Hypothalamus (tissue), 51 donors: ENCODE results near the gene AXDND1.
"Not testable (repeated sequence)": the region's sequence is repeated elsewhere in the genome, so short reads cannot be mapped to it uniquely, and the experiment has no call there.

Experiments used
- DNase-seq, 51 donors: peaks; one replicate each; lab custom pipeline; 2025; lab: John Stamatoyannopoulos, UW

Gene AXDND1

DNA sequence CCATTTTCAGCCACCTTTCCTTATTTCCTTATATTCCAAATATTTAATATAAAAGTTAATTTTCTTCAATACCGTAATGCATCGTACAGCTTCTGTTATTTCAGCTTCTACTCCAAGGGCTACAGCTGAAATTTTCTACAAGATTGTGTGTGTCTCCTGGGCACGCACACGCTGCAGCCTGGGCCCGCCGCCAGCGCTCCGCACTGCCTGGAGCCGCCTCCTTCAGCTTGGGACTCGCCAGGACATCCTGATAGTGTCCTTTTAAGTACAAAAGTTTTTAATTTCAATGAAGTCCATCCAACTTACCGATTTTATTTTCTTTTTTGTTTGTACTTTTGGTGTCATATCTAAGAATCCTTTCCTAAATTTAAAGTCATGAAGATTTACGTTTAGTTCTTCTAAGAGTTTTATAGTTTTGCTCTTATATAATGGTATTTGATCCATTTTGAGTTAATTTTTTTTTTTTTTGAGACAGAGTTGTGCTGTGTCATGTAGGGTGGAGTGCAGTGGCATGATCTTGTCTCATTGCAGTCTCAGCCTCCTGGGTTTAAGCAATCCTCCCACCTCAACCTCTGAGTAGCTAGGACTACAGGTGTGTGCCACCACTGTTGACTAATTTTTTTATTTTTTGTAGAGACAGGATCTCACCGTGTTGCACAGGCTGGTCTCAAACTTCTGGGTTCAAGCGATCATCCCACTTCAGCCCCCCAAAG lies 82.8 kb downstream of the AXDND1 start:
- peak in 7 of 51 donors; percentile 1 to 15 (median 3) for DNase-seq

DNA sequence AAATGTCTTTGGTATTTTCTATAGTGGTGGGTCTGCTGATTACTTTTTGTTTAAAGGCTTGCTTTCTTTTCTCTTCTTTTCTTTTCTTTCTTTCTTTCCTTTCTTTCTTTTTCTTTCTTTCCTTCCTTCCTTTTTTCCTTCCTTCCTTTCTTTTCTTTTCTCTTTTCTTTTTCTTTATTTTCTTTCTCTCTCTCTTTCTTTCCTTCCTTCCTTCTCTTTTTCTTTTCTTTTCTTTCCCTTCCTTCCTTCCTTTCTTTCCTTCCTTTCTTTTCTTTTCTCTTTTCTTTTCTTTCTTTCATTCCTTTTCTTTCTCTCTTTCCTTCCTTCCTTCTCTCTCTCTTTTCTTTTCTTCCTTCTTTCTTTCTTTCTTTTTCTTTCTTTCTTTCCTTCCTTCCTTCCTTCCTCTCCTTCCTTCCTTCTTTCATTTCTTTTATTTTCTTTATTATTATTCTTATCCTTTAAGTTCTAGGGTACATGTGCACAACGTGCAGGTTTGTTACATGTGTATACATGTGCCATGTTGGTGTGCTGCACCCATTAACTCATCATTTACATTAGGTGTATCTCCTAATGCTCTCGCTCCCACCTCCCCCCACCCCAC lies 93.9 kb downstream of the AXDND1 start:
- DNase-seq: not testable (repeated sequence)

DNA sequence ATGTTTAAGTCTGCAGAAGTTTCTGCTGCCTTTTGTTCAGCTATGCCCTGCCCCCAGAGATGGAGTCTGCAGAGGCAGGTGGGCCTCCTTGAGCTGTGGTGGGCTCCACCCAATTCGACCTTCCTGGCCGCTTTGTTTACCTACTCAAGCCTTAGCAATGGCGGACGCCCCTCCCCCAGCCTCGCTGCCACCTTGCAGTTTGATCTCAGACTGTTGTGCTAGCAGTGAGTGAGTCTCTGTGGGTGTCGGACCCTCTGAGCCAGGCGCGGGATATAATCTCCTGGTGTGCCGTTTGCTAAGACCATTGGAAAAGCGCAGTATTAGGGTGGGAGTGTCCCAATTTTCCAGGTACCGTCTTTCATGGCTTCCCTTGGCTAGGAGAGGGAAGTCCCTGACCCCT lies 99.9 kb downstream of the AXDND1 start:
- DNase-seq: not testable (repeated sequence)

DNA sequence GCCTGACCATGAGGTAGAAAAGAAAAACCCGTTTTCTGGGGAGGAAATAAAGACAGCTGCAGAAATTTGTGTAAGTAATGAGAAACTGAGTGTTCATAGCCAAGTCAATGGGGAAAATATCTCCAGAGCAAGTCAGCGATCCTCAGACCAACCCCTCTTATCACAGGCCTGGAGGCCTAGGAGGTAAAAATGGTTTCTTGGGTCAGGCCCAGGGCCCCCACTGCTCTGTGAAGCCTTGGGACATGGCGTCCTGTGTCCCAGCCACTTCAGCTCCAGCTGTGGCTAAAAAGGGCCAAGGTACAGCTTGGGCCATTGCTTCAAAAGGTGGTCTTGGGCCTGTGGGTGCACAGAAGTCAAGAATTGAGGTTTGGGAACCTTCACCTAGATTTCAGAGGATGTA lies 108.9 kb downstream of the AXDND1 start:
- no peak for DNase-seq

DNA sequence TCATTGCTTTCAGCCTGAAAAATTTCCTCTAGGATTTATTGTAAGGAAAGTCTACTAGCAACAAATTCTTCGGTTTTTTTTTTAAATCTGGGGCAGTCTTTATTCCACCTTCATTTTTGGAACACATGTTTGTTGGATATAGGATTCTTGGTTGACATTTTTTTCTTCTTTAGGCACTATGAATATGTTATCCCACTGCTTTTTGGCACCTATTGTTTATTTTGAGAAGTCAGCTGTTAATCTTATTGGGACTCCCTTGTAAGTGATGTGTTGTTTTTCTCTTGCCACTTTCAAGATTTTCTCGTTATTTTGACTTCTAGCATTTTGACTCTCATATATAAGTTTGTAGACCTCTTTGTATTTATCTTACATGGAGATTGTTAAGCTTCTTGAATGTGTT lies 110.7 kb downstream of the AXDND1 start:
- no peak for DNase-seq

DNA sequence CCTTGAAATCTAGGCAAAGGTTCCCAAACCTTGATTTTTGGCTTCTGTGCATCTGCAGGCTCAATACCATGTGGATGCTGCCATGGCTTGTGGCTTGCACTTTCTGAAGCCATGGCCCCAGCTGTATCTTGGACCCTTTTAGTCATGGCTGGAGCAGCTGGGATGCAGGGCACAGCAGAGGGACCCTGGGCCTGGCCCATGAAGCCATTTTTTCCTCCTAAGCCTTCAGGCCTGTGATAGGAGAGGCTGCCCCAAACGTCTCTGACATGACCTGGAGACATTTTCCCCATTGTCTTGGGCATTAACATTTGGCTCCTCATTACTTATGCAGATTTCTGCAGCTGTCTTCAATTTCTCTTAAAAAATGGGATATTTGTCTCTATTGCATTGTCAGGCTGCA lies 112.6 kb downstream of the AXDND1 start:
- no peak for DNase-seq

DNA sequence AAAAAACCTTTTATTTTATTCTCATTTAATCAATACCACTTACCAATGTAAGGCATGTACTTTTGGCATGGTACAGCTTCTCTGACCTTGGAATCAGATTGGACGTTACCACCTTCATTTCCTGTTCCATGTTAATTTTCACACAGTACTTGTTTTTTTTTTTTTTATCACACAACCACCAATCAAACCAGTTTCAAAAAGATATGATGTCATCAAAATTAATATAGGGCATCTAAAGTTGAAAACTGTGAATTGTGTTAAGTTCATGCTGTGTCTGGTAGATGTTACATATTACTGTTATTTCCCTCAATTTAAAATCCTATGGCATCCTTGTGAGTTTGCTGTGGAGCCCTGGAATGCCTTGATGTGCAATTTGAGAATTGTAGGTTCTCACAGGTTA lies 124.8 kb downstream of the AXDND1 start:
- DNase-seq: no peak

DNA sequence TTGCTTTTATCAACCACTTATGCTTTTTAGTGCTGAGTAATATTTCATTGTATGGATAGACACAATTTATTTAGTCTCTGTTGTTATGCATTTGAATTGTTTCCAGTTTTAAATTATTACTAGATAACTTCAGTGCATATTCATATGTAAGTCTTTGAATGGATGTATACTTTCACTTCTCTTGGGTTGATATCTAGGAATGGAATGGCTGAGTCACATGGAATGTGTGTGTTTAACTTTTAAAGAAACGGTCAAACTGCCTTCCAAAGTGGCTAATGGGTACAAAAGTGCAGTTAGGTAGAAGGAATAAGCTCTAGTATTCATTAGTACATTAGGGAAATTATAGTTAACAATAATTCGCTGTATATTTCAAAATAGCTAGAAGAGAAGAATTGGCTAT lies 127.6 kb downstream of the AXDND1 start:
- DNase-seq: no peak

DNA sequence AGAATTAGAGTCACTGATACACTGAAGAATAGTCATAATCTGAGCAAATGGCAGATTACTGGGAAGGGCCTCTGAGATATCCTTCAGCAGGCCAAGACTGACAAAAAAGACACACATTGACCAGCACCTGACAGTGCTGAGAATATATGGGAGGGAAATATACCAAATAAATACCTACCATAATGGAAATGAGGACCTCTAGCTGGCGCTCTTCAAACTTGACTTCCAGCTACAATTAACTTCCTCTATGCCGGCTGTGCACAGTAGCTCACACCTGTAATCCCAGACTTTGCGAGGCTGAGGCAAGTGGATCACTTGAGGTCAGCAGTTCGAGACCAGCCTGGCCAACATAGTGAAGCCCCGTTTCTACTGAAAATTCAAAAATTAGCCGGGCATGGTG lies 140.4 kb downstream of the AXDND1 start:
- DNase-seq: no peak

DNA sequence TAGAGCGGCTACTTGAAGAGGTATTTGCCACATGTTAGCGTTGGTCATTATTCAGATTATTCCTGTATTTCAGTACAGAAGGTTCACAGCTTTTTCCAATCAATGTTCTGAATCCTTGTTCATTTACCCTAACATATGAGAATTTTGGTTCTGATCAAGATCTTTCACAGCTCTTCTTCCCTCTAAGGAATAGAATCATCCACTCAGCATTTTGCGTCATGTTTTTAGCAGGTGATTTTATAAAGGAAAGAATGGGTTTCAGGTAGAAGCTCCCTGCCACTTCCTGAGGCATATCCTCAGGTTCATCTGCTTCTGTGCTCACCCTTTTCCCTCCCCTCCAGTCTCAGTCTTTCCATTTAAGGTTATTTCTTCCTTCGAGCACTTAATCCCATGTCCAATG lies 143.6 kb downstream of the AXDND1 start:
- no peak for DNase-seq

DNA sequence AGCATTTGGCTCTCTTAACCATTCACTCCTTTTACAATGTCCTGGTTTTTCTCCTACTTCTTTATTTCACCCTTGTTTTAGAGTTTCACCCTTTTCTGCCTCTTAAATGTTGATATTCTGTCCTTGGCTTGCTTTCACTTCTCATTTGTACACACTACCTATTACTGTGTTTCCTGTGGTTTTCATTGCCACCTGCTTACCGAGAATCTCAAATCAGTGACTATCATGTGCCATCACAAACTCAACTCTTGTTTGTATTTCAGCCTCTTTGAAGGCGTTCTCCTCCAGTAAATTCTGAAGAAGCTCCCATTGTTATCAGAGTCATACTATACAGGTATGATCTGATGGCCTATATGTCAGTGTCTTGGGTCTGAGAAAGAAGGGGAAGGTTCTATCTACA lies 144.3 kb downstream of the AXDND1 start:
- no peak for DNase-seq

DNA sequence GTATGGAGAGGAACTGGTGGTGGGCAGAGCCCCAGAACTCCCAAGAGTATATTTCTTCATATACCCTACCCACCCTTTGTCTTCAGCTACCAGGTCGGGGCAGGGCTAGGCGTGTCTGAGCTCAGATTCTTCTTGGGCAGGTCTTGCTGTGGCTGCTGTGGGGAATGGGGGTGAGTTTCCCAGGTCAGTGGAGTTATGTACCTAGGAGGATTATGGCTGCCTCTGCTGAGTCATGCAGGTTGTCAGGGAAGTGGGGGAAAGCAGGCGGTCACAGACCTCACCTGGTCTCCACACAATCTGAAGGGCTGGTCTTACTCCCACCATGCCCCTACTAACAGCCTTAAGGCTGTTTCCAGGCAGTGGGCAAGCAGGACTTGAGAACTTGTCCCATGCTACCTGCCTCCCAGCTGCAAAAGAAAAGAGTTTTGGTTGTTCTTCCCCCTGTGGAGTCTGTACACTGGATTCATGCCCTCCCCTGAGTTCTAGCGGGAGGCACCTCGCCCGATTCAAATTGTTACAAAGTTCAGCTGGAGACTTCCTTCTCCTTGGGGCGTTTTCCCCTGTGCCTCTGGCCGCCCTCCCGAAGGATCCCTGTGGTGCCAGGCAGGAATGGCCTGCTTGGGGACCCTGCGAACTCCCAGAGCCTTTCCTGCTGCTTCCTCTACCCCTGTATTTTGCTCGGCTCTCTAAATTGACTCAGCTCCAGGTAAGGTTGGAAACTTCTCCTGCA lies 151.4 kb downstream of the AXDND1 start:
- DNase-seq: no peak

DNA sequence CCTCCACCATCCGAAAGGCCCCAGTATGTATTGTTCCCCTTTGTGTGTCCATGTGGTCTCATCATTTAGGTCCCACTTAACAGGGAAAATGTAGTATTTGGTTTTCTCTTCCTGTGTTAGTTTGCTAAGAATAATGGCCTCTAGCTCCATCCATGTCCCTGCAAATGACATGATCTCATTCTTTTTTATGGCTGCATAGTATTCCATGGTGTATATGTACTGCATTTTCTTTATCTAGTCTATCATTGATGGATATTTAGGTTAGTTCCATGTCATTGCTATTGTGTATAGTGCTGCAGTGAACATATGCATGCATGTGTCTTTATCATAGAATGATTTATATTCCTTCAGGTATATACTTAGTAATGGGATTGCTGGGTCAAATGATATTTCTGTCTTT lies 152.8 kb downstream of the AXDND1 start:
- DNase-seq: not testable (repeated sequence)

DNA sequence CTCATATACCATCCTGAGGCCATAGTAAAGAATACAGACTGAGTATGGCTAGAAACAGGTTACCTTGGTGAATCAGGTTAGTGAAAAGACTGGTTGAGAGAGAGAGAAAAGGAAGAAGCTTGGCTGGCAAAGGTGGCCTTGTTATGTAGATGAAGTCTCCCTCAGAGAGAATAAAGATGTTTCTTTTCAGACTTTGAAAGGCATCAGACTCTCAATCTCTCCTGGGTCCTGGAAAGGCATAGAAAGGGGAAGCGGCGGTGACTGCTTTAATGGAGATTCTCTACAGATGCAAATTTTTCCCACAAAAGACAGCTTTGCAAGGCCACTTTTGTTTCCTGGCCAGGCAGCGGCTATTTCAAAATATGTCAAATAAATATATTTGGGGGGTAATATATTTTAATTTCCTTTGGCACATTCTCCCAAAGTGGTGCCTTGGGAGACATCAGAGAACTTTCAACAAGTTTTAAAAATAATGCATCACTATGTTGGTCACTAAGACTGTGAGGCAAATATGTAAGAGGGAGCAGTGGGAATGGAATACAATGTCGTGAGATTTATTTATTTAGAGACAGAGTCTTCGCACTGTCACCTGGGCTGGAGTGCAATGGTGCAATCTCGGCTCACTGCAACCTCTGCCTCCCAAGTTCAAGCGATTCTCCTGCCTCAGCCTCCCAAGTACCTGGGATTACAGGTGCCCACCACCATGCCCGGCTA lies 163.9 kb downstream of the AXDND1 start:
- DNase-seq: no peak

DNA sequence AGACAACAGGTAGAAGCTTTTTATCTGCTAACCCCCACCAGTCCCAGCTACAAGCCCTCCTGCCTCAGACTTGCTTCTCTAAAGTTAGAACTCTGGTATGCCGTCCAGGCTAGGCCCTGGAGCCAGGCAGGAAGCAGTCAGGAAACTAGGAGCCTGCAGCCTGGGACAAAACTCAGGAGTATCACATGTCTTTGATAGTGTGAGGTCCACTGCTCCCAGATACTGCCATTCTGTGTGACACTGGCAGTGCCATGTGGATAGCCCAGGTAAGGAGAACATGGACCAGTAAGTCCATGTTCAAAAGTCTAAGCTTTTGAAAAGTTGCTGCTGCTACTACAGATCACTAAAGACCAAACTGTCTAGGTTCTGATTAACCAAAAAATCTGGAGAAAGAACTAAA lies 164.6 kb downstream of the AXDND1 start:
- DNase-seq: no peak

DNA sequence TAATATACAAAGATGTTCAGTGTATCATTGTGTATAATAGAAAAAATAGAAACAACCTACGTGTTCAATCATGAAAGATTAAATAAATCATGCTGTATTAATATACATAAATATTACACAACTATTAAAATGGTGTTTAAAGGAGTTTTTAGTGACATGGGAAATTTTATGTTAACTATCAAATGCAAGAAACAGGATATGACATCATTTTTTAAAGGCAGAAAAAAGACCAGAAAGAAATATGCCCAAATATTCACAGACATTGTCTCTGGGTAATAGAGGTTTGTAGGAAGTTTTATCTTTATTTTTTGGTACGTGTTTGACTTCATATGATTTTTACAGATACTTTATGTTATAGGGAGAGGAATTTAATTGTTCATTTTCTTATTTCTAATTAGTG lies 176.0 kb downstream of the AXDND1 start:
- no peak for DNase-seq

DNA sequence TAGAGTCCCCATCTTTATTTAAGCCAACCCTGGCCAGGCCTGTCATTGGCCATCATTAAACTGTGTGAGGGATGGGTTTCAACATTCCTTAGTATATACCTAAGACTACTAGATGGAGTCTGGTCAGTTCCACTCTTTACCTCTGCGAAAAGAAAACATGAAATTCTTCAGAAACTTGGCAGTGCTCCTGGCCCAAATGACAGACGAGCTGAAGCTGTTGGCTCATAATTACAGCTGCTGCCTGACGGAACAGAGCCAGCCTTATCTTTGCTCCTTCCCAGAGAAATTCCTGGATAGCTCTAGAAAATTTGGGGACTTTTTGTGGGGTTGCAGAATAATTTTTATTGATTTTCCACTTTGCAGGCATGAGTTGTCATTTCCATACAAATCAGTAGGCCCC lies 179.6 kb downstream of the AXDND1 start:
- no peak for DNase-seq

DNA sequence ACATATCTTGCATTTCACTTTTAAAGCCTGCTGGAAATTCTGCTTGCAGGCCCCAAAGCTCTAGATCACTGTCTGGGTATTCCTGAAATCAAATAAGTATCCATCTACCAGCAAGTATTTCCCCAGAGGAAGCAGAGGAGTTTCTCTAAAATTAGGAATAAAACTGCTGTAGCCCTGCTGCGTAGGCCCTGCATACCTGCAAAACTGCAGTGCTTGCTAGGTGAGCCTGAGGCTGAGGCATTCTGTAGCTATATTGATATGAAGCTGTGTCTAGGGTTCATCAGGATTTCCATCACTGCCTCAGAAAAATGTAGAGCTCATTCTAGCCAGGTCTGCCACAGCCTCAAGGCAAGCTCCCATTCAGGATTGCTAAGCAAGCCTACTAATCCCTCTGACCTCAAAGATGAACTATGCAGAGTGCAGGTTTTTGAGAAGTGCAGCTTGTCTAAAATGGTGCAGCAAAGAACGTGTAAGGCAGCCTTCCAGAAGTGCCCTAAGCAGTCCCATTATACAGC lies 181.3 kb downstream of the AXDND1 start:
- no peak for DNase-seq

DNA sequence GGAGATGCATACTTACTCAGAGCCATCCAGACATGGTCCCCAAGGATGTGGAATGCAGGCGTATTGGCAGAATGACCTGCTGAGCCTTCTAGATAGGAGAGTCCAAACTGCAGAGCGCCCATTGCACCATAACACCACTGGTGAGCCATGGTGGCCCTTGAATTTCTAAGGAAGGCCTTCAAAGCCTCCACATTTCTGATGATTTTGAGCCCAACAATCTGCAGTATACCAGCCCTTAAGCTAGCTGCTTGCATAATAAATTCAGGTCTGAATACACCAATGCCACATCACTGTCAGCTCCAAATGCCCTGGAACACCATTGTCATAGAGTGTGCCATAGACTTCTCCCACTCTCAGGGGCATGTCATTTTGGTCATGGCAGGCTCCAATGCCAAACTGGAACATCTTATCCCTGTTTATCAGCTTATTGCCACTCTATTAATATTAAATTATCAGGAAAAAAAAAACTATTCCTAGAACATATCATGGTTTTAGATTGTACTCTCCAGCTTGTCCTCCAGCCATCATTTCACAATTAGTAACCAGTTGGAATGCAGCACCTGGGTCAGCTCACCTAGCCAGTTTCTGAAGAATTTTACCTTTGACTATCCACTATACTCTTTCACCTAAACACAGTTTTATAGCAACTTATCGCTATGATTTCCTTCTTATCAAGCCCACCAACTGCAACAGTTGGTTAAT lies 183.0 kb downstream of the AXDND1 start:
- DNase-seq: no peak

DNA sequence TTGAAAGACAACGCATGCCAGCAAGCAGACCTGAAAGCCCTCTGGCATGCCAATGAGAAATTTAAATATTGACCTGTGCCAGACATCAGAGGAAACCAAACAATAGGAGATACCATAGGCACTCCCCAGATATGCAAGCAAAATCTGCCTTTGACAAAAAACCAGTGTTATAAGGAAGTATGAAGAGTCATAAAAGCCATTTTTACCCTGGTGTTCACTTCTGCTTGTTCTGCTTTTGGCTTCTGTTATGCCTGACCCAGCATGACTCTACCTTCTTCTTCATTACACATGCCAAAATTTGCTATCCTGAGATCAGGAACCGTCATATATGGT lies 183.6 kb downstream of the AXDND1 start:
- no peak for DNase-seq
